A673 (cell line): ENCODE measurements around the gene SUV39H2.

ENCODE experiments used
- EZH2 ChIP-seq: fragments of 200-600 bp; sonication (generic); IDR thresholded peaks from 2 replicates; pipeline ENCODE4 v1.6.1; 2017; ENCODE audit warnings: borderline replicate concordance, low read depth, mild to moderate bottlenecking, mixed read lengths, antibody characterized with exemption, low read length; ENCODE audit not compliant: poor library complexity, severe bottlenecking
- TF ChIP-seq, protein P1 (sequence below): fragments of 300-800, 200-600 bp; sonication (generic); conservative IDR thresholded peaks from 2 replicates; pipeline ENCODE4 v1.5.1; 2017; ENCODE audit warnings: low read depth, mild to moderate bottlenecking, antibody characterized with exemption, low read length, moderate library complexity, mixed read lengths

DNA sequence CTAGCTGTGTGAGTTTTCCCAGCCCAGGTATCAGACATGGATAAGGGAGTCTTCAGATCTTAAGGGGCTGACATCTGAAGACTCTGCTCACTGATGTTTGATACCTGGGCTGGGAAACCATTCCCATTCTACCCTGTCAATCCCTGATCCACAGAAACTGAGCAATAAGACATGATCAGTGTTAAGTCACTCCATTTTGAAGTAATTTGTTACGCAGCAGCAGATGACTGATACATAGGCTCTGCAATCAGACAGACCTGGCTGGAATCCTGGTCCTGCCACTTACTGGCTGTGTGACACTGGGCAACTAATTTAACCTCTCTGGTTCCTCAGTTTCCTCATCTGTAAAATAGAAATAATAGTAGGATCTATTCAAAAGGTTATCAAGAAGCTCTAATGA, 68.6 kb downstream of the SUV39H2 start:
- TF ChIP-seq, protein P1, sequence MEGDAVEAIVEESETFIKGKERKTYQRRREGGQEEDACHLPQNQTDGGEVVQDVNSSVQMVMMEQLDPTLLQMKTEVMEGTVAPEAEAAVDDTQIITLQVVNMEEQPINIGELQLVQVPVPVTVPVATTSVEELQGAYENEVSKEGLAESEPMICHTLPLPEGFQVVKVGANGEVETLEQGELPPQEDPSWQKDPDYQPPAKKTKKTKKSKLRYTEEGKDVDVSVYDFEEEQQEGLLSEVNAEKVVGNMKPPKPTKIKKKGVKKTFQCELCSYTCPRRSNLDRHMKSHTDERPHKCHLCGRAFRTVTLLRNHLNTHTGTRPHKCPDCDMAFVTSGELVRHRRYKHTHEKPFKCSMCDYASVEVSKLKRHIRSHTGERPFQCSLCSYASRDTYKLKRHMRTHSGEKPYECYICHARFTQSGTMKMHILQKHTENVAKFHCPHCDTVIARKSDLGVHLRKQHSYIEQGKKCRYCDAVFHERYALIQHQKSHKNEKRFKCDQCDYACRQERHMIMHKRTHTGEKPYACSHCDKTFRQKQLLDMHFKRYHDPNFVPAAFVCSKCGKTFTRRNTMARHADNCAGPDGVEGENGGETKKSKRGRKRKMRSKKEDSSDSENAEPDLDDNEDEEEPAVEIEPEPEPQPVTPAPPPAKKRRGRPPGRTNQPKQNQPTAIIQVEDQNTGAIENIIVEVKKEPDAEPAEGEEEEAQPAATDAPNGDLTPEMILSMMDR = no peak
- no peak for TF ChIP-seq EZH2
